Measurements from ENCODE around the gene SF3B4.
"Not testable (repeated sequence)": the region's sequence is repeated elsewhere in the genome, so short reads cannot be mapped to it uniquely, and the experiment has no call there.

SF3B4 gene

GRCh38 chr1:149887456-149888246, 40.0 kb downstream of the SF3B4 start:
- peak; percentile 37 to 61 (median 53) for DNase-seq

GRCh38 chr1:149887196-149887455, 40.5 kb downstream of the SF3B4 start:
- not testable (repeated sequence) for DNase-seq

- DNase-seq = peak; percentile 59 to 77 (median 64)
Observed at GRCh38 chr1:149886396-149887195, 41.0 kb downstream of the SF3B4 start.

GRCh38 chr1:149886121-149886395, 41.5 kb downstream of the SF3B4 start:
- DNase-seq = not testable (repeated sequence)

GRCh38 chr1:149885339-149886120, 42.1 kb downstream of the SF3B4 start:
- peak; percentile 17 to 54 (median 30) for DNase-seq

- DNase-seq = no peak
Observed at GRCh38 chr1:149884433-149885338, 42.9 kb downstream of the SF3B4 start.

GRCh38 chr1:149883598-149884247, 43.9 kb downstream of the SF3B4 start:
- no peak for DNase-seq

GRCh38 chr1:149881876-149882275, 45.7 kb downstream of the SF3B4 start:
- DNase-seq = no peak

- DNase-seq = no peak
Observed at GRCh38 chr1:149879556-149879955, 48.0 kb downstream of the SF3B4 start.

GRCh38 chr1:149877211-149877946, 50.2 kb downstream of the SF3B4 start:
- DNase-seq = no peak

All from activated naive CD4-positive, alpha-beta T cell (primary cell).